Measurements from ENCODE around the gene EXPH5. TPM values are rescaled to one million over a fixed set of nuclear protein-coding genes. Genes with fewer than 3 reads are reported as not detected.
"Not testable (repeated sequence)": the region's sequence is repeated elsewhere in the genome, so short reads cannot be mapped to it uniquely, and the experiment has no call there.

EXPH5 gene
- total RNA-seq, 1 donor from 2014 or later, result 0.52 TPM

DNA sequence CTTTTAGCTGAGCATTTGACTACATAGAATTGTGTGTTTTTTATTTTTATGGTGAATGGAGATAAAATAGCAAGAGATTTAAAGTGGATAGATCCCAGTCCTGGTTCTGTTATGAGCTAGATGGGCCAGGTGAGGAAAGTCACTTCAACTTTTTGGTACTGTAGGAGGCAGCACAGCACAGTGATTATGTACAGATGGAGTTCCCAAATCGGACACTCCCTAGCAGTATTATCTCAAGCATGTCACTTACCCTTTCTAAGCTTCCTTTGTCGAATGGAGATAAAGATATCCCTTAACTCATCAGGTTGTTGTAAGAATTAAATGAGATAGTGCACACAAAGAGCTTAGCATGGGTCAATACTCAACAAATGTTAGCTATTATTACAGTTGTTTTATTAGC, 5.3 kb downstream of the EXPH5 start:
- Histone ChIP-seq H3K27me3 (ENCODE audit: control insufficient read depth in 3 of 3, insufficient read depth in 3 of 3, low read length in 3 of 3) (peaks cover 4% of the 10 kb centered on the region in 3 donors), H3K27ac (ENCODE audit: low read depth, low read length) (no peak overlapping the region), H3K9me3 (ENCODE audit: control insufficient read depth in 3 of 3, low read length in 3 of 3) (no peaks in the 10 kb centered on the region), H3K9ac (ENCODE audit: low read depth in 1 of 3, low read length in 3 of 3) (no peak overlapping the region), H3K36me3 (ENCODE audit: control insufficient read depth in 3 of 3, insufficient read depth in 3 of 3, low read length in 3 of 3) (no peaks in the 10 kb centered on the region), H3K4me1 (ENCODE audit: control insufficient read depth in 3 of 3, insufficient read depth in 3 of 3, low read length in 3 of 3) (peaks cover 2 to 5% (median 5%) of the 10 kb centered on the region in 3 donors), H3K4me3 (ENCODE audit: low read length in 3 of 3) (no peak overlapping the region)

DNA sequence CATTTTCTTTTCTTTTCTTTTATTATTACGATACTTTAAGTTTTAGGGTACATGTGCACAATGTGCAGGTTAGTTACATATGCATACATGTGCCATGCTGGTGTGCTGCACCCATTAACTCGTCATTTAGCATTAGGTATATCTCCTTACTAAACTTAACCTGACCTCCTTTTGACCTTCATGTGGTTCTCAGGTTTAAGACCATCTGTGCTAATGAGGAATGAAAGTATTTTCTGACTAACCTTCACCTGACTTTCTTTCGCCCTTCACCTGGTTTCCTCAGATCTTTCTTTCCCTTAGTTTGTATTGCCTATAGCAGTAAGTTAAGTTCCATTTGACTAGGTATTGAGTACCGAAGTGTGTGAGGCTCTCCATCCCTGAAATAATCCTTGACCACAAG, 6.5 kb downstream of the EXPH5 start:
- no peaks in the 10 kb centered on the region for H3K36me3 ChIP-seq (ENCODE audit: control insufficient read depth in 3 of 3, insufficient read depth in 3 of 3, low read length in 3 of 3)
- no peaks in the 10 kb centered on the region for H3K4me1 ChIP-seq (ENCODE audit: control insufficient read depth in 3 of 3, insufficient read depth in 3 of 3, low read length in 3 of 3)
- H3K27ac ChIP-seq (ENCODE audit: low read depth, low read length), result no peak overlapping the region
- H3K9me3 ChIP-seq (ENCODE audit: control insufficient read depth in 3 of 3, low read length in 3 of 3), result no peaks in the 10 kb centered on the region
- no peak overlapping the region for H3K4me3 ChIP-seq (ENCODE audit: low read length in 3 of 3)
- H3K9ac ChIP-seq (ENCODE audit: low read depth in 1 of 3, low read length in 3 of 3), result no peak overlapping the region
- H3K27me3 ChIP-seq (ENCODE audit: control insufficient read depth in 3 of 3, insufficient read depth in 3 of 3, low read length in 3 of 3), result peaks cover 0 to 3% (median 0%) of the 10 kb centered on the region in 3 donors

GRCh38 chr11:108586600-108586999, 7.0 kb downstream of the EXPH5 start:
- H3K27ac ChIP-seq (ENCODE audit: low read depth, low read length), result no peak overlapping the region
- H3K9ac ChIP-seq (ENCODE audit: low read depth in 1 of 3, low read length in 3 of 3), result no peak overlapping the region
- no peaks in the 10 kb centered on the region for H3K36me3 ChIP-seq (ENCODE audit: control insufficient read depth in 3 of 3, insufficient read depth in 3 of 3, low read length in 3 of 3)
- no peaks in the 10 kb centered on the region for H3K9me3 ChIP-seq (ENCODE audit: control insufficient read depth in 3 of 3, low read length in 3 of 3)
- H3K4me3 ChIP-seq (ENCODE audit: low read length in 3 of 3), result no peak overlapping the region
- no peaks in the 10 kb centered on the region for H3K4me1 ChIP-seq (ENCODE audit: control insufficient read depth in 3 of 3, insufficient read depth in 3 of 3, low read length in 3 of 3)
- H3K27me3 ChIP-seq (ENCODE audit: control insufficient read depth in 3 of 3, insufficient read depth in 3 of 3, low read length in 3 of 3), result no peaks in the 10 kb centered on the region

GRCh38 chr11:108586185-108586584, 7.4 kb downstream of the EXPH5 start:
- H3K4me3 ChIP-seq (ENCODE audit: low read length in 3 of 3); H3K36me3 ChIP-seq (ENCODE audit: control insufficient read depth in 3 of 3, insufficient read depth in 3 of 3, low read length in 3 of 3); H3K9me3 ChIP-seq (ENCODE audit: control insufficient read depth in 3 of 3, low read length in 3 of 3); H3K9ac ChIP-seq (ENCODE audit: low read depth in 1 of 3, low read length in 3 of 3); H3K27me3 ChIP-seq (ENCODE audit: control insufficient read depth in 3 of 3, insufficient read depth in 3 of 3, low read length in 3 of 3); H3K27ac ChIP-seq (ENCODE audit: low read depth, low read length); H3K4me1 ChIP-seq (ENCODE audit: control insufficient read depth in 3 of 3, insufficient read depth in 3 of 3, low read length in 3 of 3): not testable (repeated sequence)

DNA sequence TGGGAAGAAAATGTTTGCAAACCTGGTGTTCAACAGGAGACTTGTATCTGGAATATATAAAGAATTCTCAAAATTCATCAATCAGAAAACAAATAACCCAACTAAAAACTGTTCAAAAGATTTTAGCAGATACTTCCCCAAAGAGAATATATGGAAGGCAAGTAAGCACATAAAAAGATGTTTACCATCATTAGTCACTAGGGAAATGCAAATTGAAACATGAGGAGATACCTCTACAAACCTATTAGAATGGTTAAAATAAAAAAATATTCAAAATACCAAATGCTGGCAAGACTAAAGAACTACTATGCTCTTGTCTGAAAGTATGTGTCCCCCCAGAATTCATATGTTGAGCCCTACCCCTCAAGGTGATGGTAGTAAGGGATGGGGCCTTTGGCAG, 8.6 kb downstream of the EXPH5 start:
- Histone ChIP-seq H3K4me3 (ENCODE audit: low read length in 3 of 3) (no peak overlapping the region), H3K27ac (ENCODE audit: low read depth, low read length) (no peak overlapping the region), H3K9ac (ENCODE audit: low read depth in 1 of 3, low read length in 3 of 3) (no peak overlapping the region)

GRCh38 chr11:108580645-108581044, 12.9 kb downstream of the EXPH5 start:
- no peaks in the 10 kb centered on the region for H3K9me3 ChIP-seq (ENCODE audit: control insufficient read depth in 3 of 3, low read length in 3 of 3)
- no peaks in the 10 kb centered on the region for H3K4me1 ChIP-seq (ENCODE audit: control insufficient read depth in 3 of 3, insufficient read depth in 3 of 3, low read length in 3 of 3)
- no peak overlapping the region for H3K27ac ChIP-seq (ENCODE audit: low read depth, low read length)
- H3K4me3 ChIP-seq (ENCODE audit: low read length in 3 of 3), result no peak overlapping the region
- H3K36me3 ChIP-seq (ENCODE audit: control insufficient read depth in 3 of 3, insufficient read depth in 3 of 3, low read length in 3 of 3), result no peaks in the 10 kb centered on the region
- H3K27me3 ChIP-seq (ENCODE audit: control insufficient read depth in 3 of 3, insufficient read depth in 3 of 3, low read length in 3 of 3), result no peaks in the 10 kb centered on the region
- H3K9ac ChIP-seq (ENCODE audit: low read depth in 1 of 3, low read length in 3 of 3), result no peak overlapping the region

More for the DNA sequence above, 8.6 kb downstream of the EXPH5 start:
- H3K9me3 ChIP-seq (ENCODE audit: control insufficient read depth in 3 of 3, low read length in 3 of 3), result no peaks in the 10 kb centered on the region
- no peaks in the 10 kb centered on the region for H3K27me3 ChIP-seq (ENCODE audit: control insufficient read depth in 3 of 3, insufficient read depth in 3 of 3, low read length in 3 of 3)
- H3K36me3 ChIP-seq (ENCODE audit: control insufficient read depth in 3 of 3, insufficient read depth in 3 of 3, low read length in 3 of 3), result no peaks in the 10 kb centered on the region
- no peaks in the 10 kb centered on the region for H3K4me1 ChIP-seq (ENCODE audit: control insufficient read depth in 3 of 3, insufficient read depth in 3 of 3, low read length in 3 of 3)

- Histone ChIP-seq H3K9ac (ENCODE audit: low read depth in 1 of 3, low read length in 3 of 3) (no peak overlapping the region), H3K4me1 (ENCODE audit: control insufficient read depth in 3 of 3, insufficient read depth in 3 of 3, low read length in 3 of 3) (no peaks in the 10 kb centered on the region), H3K36me3 (ENCODE audit: control insufficient read depth in 3 of 3, insufficient read depth in 3 of 3, low read length in 3 of 3) (no peaks in the 10 kb centered on the region), H3K9me3 (ENCODE audit: control insufficient read depth in 3 of 3, low read length in 3 of 3) (no peaks in the 10 kb centered on the region), H3K4me3 (ENCODE audit: low read length in 3 of 3) (no peak overlapping the region), H3K27me3 (ENCODE audit: control insufficient read depth in 3 of 3, insufficient read depth in 3 of 3, low read length in 3 of 3) (no peaks in the 10 kb centered on the region), H3K27ac (ENCODE audit: low read depth, low read length) (no peak overlapping the region)
Measured at GRCh38 chr11:108580043-108580442, 13.5 kb downstream of the EXPH5 start.

DNA sequence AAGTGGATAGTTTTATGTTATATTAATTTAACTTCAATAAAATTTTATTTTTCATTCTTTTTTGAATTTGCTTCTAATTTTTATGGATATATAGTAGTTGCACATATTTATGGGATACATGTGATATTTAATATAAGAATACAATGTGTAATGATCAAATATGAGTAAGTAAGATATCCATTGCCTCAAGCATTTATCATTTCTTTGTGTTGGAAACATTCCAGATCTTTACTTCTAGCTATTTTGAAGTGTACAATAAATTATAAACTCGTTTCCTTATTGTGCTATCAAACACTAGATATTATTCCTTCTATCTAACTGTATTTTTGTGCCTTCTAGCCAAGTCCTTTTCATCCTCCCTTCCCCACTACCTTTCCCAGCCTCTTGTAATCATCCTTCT, 17.0 kb downstream of the EXPH5 start:
- Histone ChIP-seq H3K4me1 (ENCODE audit: control insufficient read depth in 3 of 3, insufficient read depth in 3 of 3, low read length in 3 of 3) (no peaks in the 10 kb centered on the region), H3K9ac (ENCODE audit: low read depth in 1 of 3, low read length in 3 of 3) (no peak overlapping the region), H3K4me3 (ENCODE audit: low read length in 3 of 3) (no peak overlapping the region), H3K36me3 (ENCODE audit: control insufficient read depth in 3 of 3, insufficient read depth in 3 of 3, low read length in 3 of 3) (no peaks in the 10 kb centered on the region), H3K9me3 (ENCODE audit: control insufficient read depth in 3 of 3, low read length in 3 of 3) (no peaks in the 10 kb centered on the region), H3K27ac (ENCODE audit: low read depth, low read length) (no peak overlapping the region), H3K27me3 (ENCODE audit: control insufficient read depth in 3 of 3, insufficient read depth in 3 of 3, low read length in 3 of 3) (no peaks in the 10 kb centered on the region)

- no peak overlapping the region for H3K4me3 ChIP-seq (ENCODE audit: low read length in 3 of 3)
- no peak overlapping the region for H3K27ac ChIP-seq (ENCODE audit: low read depth, low read length)
- H3K9ac ChIP-seq (ENCODE audit: low read depth in 1 of 3, low read length in 3 of 3), result no peak overlapping the region
- H3K9me3 ChIP-seq (ENCODE audit: control insufficient read depth in 3 of 3, low read length in 3 of 3), result no peaks in the 10 kb centered on the region
- no peaks in the 10 kb centered on the region for H3K36me3 ChIP-seq (ENCODE audit: control insufficient read depth in 3 of 3, insufficient read depth in 3 of 3, low read length in 3 of 3)
- no peaks in the 10 kb centered on the region for H3K27me3 ChIP-seq (ENCODE audit: control insufficient read depth in 3 of 3, insufficient read depth in 3 of 3, low read length in 3 of 3)
- no peaks in the 10 kb centered on the region for H3K4me1 ChIP-seq (ENCODE audit: control insufficient read depth in 3 of 3, insufficient read depth in 3 of 3, low read length in 3 of 3)
Measured at GRCh38 chr11:108574675-108575074, 18.9 kb downstream of the EXPH5 start.

GRCh38 chr11:108571001-108571400, 22.6 kb downstream of the EXPH5 start:
- Histone ChIP-seq H3K9ac (ENCODE audit: low read depth in 1 of 3, low read length in 3 of 3) (no peak overlapping the region), H3K4me3 (ENCODE audit: low read length in 3 of 3) (no peak overlapping the region), H3K36me3 (ENCODE audit: control insufficient read depth in 3 of 3, insufficient read depth in 3 of 3, low read length in 3 of 3) (no peaks in the 10 kb centered on the region), H3K9me3 (ENCODE audit: control insufficient read depth in 3 of 3, low read length in 3 of 3) (no peaks in the 10 kb centered on the region), H3K4me1 (ENCODE audit: control insufficient read depth in 3 of 3, insufficient read depth in 3 of 3, low read length in 3 of 3) (no peaks in the 10 kb centered on the region), H3K27ac (ENCODE audit: low read depth, low read length) (no peak overlapping the region), H3K27me3 (ENCODE audit: control insufficient read depth in 3 of 3, insufficient read depth in 3 of 3, low read length in 3 of 3) (no peaks in the 10 kb centered on the region)

DNA sequence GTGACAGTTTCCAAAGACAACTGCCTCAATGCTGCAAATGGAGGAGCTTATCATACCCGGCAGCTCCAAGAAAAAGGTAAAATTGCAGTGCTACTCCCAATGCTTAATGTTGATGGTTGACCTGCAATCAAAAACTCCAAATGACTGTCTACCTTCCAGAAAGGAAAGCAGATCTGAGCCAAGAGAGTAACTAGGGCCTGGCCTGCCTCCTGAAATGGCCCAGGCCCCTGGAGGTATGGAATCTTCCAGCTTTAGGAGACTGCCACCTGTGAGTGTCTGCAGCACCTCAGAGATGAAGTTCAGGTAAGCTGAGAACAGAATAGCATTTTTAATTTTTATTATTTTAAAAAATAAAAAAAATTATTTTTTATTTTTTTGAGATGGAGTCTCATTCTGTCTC, 23.7 kb downstream of the EXPH5 start:
- Histone ChIP-seq H3K9ac (ENCODE audit: low read depth in 1 of 3, low read length in 3 of 3) (no peak overlapping the region), H3K27ac (ENCODE audit: low read depth, low read length) (no peak overlapping the region), H3K36me3 (ENCODE audit: control insufficient read depth in 3 of 3, insufficient read depth in 3 of 3, low read length in 3 of 3) (no peaks in the 10 kb centered on the region), H3K9me3 (ENCODE audit: control insufficient read depth in 3 of 3, low read length in 3 of 3) (no peaks in the 10 kb centered on the region), H3K4me3 (ENCODE audit: low read length in 3 of 3) (no peak overlapping the region), H3K4me1 (ENCODE audit: control insufficient read depth in 3 of 3, insufficient read depth in 3 of 3, low read length in 3 of 3) (no peaks in the 10 kb centered on the region), H3K27me3 (ENCODE audit: control insufficient read depth in 3 of 3, insufficient read depth in 3 of 3, low read length in 3 of 3) (no peaks in the 10 kb centered on the region)
